Right kidney (tissue), 9 donors: Measurements from ENCODE around the gene CDCA8.

Source experiments
- DNase-seq: peaks from one replicate; pipeline ENCODE4 v3.0.0-alpha.2; 2016
- long read RNA-seq, 8 donors: transcript quantifications; one replicate each; lab custom pipeline, GENCODE V29; 2026

The CDCA8 gene
- long read RNA-seq, donor 1, transcript CDCA8-202 (10 exons, 2,469 nt) = major isoform, 7 of 9 reads
- long read RNA-seq, donor 1, partial matches to known transcripts = 0 of 9 reads
- long read RNA-seq, donor 1, other reads (novel, unspliced or antisense) = 0 of 9 reads
- long read RNA-seq, donor 2, partial matches to known transcripts = 0 of 4 reads
- long read RNA-seq, donor 2, other reads (novel, unspliced or antisense) = 0 of 4 reads
- long read RNA-seq, donor 3, partial matches to known transcripts = 0 of 3 reads
- long read RNA-seq, donor 3, other reads (novel, unspliced or antisense) = 0 of 3 reads
- long read RNA-seq, donor 4, partial matches to known transcripts = 16 of 48 reads
- long read RNA-seq, donor 4, other reads (novel, unspliced or antisense) = 28 of 48 reads
- long read RNA-seq, donor 5, transcript CDCA8-202 (10 exons, 2,469 nt) = major isoform, 5 of 21 reads
- long read RNA-seq, donor 5, partial matches to known transcripts = 14 of 21 reads
- long read RNA-seq, donor 5, other reads (novel, unspliced or antisense) = 0 of 21 reads
- long read RNA-seq, donor 6, partial matches to known transcripts = 0 of 2 reads
- long read RNA-seq, donor 6, other reads (novel, unspliced or antisense) = 0 of 2 reads
- long read RNA-seq, donor 7, transcript CDCA8-202 (10 exons, 2,469 nt) = major isoform, 15 of 16 reads
- long read RNA-seq, donor 7, partial matches to known transcripts = 0 of 16 reads
- long read RNA-seq, donor 7, other reads (novel, unspliced or antisense) = 0 of 16 reads
- long read RNA-seq, donor 8, partial matches to known transcripts = 0 of 4 reads
- long read RNA-seq, donor 8, other reads (novel, unspliced or antisense) = 0 of 4 reads

GRCh38 chr1:37692078-37692833 is at the start of gene CDCA8:
Gene CDCA8, plus strand, starts transcription at chr1:37692516. Its CDS starts 175 bp downstream, at chr1:37692691.
- peak; percentile 88 for DNase-seq

DNA sequence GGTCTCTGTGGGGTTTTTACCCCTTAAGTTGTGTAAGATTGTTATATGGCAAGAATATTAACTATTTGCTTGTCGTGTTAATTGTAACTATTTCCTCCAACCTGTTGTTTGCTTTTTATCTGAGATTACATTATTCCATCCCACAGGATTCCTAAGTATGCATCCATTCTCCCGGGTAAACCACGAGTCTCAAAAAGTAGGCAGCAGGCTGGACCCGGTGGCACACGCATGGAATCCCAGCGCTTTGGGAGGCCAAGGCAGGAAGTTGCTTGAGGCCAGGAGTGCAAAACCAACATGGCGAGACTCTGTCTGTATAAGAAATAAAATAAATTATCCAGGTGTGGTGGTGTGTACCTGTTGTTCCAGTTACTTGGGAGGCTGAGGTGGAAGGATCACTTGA is 45.0 kb upstream of the CDCA8 start:
- no peak for DNase-seq

DNA sequence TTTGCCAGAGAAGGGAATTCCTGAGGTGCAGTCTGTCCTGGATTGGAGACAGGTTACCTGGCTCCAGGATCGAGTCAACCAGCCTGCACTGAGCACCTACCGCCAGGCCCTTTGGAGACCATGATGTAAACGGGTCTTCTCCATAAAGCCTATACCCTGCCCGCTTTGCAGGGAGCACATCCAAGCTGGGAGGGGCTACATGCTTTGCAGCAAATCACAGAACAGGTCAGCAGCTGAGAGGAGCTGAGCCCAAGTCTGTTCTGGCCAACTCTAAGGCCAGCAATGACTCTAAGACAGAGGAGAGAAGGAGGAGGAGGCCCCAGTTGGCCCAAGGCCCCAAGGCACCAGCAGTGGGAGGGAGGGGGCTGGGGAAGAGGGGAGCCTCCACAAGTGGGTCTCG is 42.1 kb upstream of the CDCA8 start:
- DNase-seq = no peak

- no peak for DNase-seq
Observed at GRCh38 chr1:37650721-37651120, 41.6 kb upstream of the CDCA8 start.

DNA sequence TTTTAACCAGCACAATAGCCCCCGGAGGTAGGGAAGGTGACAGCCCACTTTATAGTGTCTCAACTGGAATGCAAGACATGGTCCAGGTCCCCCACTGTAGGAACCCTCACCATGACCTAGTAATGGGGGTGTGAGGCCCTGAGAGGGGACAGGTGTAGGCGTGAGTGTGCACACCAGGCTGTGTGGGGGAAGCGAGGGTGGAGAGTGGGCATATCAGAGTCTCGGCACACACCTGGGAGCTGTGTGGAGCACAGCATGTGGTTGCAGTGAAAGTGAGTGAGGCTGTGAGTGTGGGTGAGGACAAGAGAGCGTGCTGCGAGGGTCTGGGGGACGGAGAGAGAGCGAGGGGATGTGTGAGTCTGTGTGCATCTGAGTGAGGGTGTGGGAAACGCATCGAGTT is 40.5 kb upstream of the CDCA8 start:
- DNase-seq = no peak

- DNase-seq = no peak
Observed at GRCh38 chr1:37652976-37653375, 39.3 kb upstream of the CDCA8 start.

- DNase-seq = no peak
Observed at GRCh38 chr1:37653906-37654305, 38.4 kb upstream of the CDCA8 start.

DNA sequence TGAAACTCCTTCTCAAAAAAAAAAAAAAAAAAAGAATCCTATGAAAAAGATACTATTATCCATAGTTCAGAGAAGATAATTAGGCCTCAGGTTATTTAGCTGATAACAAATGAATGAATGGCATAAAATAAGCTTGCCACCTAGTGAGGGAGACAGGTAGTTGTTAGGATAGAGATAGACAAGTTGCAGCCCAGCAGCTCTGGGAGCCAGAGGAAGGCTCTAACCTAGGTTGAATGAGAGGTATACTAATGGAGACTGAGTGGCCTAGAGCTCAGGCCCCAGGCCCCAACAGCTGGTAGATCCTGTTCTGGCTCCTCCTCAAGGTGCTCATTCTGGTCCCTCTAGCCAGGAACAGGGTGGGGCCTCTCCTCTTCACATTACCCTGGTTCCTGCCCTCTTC is 37.0 kb upstream of the CDCA8 start:
- DNase-seq = no peak

GRCh38 chr1:37656026-37656425 is 36.3 kb upstream of the CDCA8 start:
- no peak for DNase-seq

- DNase-seq = no peak
Observed at GRCh38 chr1:37656881-37657280, 35.4 kb upstream of the CDCA8 start.

- DNase-seq = no peak
Observed at GRCh38 chr1:37657620-37658412, 34.5 kb upstream of the CDCA8 start.

GRCh38 chr1:37658486-37658885 is 33.8 kb upstream of the CDCA8 start:
- no peak for DNase-seq

DNA sequence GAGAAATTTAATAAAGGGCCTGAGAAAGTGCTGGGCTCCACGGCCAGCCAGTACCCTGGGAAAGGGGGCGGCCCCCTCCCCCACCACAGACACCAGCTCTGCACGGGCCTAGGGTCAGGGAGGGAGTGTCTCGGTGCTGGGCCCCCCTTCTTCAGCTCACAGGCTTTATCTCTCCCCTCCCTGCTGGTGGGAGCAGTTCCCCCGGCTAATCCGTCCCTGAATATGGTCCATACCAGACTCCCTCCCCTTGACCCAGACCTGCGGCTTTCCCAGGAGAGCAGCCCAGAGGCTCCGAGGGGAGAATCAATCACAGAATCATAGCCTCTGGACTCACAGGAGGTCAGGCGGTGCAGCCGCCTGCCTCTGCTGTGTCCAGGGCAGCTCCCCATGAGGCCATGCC is 31.7 kb upstream of the CDCA8 start:
- DNase-seq = no peak

DNA sequence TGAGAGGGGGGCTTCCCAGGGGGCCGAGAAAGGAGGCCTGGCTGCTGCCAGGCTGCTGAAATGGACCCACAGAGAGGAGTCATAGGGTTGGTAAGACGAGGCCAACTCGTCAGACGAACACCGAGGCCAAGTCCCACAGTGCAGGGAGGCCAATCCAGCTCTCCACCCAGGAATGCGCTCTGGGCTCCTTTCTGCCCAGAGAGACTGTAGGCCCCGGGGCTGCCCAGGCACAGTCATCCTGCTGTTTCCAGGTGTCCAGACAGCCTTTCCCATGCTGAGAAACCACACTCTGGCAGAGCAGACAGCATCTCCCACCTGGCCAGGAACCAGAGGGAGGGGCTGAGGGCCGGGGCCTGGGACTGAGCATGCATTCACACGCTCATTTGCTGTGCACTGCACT is 30.9 kb upstream of the CDCA8 start:
- DNase-seq = no peak

- no peak for DNase-seq
Observed at GRCh38 chr1:37662031-37662755, 30.1 kb upstream of the CDCA8 start.

DNA sequence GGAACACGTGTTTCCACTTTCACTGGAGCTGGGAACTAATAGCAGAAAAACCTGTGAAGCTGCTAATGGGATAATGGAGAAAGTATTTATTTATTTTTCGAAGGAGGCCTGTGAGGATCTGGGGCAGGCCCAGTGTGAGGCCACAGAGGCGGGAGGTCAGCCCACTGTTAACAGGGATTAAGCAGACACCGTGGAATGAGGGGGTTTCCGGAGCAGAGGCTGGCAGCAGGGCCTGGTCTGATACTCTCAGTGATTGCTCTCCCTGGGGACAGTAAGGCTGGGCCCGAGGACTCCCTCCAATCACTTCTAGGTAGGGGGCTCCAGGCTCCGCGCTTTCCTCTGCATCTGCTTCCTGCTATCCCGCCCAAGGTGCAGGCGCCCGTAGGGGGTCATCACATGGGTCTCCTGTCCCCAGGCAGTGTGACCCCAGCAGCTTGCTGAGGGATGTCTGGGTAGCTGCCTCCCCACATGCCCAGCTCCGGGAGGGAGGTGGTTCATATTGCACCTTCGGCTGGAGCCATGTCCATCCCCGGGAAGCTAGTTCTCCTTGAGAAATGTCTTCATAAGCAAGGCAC is 28.8 kb upstream of the CDCA8 start:
- no peak for DNase-seq

DNA sequence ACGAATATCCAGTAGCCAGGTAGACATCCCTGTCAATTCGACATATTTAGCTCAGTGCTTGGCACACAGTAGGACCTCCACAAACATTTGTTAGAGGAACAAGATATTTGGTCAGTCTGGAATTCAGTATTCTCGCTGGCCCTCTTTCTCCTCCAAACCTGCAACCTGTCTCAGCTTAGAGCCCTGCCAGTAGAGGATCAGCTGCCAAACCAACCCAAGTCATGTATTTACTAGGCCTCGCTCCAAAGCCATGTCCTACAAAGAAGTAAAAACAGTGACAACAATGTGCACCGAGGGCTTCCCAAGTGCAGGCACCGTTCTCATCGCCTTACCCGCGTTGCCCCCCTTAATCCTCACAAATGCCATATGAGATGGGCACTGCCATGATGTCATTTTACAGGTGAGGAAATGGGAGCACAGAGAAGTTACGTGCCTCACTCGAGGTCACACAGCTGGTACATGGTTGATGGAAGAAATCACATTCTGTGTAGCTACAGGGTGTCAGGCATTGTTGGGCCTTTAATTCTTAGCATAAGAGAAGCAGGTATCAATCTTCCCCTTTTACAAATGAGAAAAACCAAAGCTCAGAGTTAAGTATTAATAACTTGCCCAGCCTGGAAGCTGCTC is 26.0 kb upstream of the CDCA8 start:
- no peak for DNase-seq

GRCh38 chr1:37667023-37667671 is 25.2 kb upstream of the CDCA8 start:
- DNase-seq = no peak

DNA sequence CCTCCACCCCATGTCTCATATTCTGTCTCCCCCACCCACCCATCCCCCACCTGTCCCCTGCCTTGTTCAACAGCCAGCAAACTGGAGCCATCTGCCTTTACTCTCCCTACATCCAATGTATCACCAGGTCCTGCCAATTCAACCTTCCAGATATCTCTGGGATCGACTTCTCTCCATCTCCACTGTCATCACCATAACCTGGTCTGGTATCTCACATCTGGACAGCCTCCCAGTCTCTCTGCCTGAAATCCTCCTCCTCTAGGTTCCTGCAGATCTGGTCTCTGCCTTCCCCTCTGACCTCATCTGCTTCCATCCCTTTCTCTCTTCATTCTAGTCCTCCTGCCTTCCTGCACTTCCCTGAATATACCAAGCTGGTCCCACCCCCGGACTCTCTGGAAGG is 22.2 kb upstream of the CDCA8 start:
- DNase-seq = no peak

DNA sequence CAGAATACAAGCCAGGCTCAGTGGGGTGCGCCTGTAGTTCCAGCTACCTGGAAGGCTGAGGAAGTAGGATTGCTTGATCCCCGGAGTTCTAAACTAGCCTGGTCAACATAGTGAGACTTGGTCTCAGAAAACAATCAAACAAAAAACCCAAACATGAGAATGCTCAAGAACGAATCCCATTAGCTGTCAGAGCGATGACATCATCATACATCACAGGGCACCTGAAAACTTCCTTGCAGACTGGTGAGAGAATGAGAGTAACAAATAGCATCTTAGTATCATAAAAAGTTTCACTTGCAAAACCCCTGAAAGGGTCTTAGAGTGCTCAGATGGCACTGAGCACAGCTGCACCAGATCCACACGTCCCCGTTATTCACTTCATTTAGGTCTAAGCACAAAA is 21.1 kb upstream of the CDCA8 start:
- DNase-seq = no peak
